GM21717 (cell line): Measurements from ENCODE around the gene DLG2.

Experiments
- ATAC-seq: cut with Tn5 transposase; IDR thresholded peaks from one replicate; pipeline ENCODE4 v1.9.1; 2021; ENCODE audit warnings: mild to moderate bottlenecking, moderate library complexity; ENCODE audit not compliant: unreplicated experiment

DLG2 gene

DNA sequence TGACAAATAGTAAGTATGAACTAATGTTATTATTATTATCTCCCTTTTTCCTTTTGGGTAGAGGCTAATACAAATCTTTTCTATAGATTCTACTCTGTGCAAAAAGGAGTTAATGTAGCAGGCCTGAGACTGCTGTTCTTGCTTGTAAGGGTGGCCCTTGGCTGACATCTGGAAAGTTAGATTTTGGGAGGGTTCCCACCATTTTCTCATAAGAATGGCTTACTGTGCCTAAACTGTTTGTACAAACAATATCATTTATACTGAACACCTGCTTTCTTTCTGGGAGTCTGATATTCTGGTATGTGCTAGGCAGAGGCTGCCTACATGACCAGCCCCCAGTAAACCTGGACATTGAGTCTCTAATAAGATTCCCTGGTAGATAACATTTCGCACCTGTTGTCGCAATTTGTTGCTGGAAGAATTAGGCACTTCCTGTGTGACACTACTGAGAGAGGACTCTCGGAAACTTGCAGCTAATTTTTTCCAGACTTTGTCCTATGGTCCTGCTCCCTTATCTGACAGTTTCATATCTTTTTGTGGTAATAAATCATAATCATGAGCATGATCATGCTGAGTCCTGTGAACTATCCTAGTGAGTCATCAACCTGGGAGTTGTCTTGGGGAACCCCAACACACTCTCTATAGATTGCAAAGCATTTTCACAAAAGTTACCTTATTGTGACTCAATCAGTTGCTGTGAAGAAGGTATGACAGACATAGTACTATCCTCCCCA is 2083.3 kb downstream of the DLG2 start:
- ATAC-seq = no peak

DNA sequence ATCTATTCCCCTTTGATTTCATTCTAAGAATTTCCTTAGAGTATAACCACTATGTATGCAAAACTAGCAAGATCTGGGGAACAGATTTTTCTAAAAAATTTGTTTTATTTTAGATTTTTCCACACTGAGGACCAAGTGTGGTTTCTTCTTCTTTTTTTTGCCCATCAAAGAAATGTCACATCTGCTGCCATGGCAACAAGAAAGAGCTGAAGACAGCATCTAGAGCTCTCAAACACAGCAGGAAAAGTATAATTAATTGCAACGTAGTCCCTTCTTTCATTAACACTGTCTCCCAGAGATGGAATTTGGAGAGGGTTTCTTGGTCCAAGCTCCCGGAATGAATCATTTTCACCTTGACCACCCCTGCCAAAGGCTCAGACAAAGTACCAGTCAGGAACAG is 2084.3 kb downstream of the DLG2 start:
- ATAC-seq = no peak

DNA sequence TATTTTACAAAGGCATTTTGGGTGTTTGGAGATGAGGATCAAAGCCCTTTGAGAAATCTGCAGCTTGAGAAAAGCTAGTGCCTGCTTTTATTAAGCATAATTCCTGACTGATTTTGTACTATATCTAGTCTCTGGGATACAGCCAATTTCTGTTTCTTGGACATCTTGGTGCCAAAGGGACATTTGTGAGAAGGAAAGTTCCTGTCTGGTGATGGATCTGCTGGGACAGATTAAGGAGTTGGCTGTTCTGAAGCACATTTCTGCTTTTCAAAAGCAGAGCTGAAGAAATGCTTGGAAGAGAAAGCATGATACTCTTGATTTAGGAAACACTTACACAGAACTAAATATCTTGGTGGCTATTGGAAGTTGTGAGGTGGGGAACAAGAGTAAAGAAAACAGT is 2086.4 kb downstream of the DLG2 start:
- ATAC-seq = no peak

DNA sequence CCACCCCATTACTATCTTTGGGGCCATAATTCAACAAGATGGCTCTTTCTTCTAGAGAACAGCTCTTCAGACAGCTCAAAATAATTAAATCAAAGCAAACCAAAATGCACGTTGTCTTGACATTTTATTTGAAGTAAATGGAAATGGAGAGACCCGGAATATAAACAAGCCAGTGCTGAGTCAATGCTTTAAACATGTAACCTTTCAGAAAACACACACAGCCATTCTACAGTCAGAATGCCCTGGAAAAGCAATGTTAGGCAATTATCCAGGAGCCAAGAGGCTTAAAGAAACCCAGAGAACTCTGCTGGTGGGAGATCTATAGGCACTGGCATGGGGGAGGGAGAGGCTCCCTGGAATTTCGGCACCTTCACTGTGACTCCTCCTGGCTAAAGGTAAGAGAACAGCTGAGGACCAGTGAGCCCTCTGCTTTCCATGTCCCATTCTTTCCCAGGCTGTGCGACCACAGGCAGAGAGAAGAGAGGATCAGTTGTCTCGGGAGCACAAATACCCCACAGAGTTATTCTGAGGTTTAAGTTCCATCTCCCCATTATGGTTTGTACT is 2086.9 kb downstream of the DLG2 start:
- no peak for ATAC-seq

DNA sequence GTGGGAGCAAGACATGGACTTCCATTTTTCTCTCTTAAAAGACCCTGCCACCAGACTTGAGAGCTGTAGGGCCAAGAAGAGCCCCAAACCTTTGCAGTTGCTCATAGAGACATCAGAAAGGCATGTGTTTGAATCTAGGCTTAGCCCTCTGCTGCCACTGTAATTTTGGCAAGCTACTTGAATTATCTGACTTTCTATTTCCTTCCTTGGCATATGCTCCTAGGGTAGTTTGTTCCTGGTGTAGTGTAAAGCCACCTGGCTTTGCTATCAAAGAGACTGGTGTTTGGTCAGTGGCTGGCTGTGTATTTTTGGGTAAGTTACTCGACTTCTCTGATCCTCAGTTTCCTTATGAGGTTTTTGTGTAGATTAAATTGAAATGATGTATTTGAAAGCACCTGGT is 2088.9 kb downstream of the DLG2 start:
- no peak for ATAC-seq

DNA sequence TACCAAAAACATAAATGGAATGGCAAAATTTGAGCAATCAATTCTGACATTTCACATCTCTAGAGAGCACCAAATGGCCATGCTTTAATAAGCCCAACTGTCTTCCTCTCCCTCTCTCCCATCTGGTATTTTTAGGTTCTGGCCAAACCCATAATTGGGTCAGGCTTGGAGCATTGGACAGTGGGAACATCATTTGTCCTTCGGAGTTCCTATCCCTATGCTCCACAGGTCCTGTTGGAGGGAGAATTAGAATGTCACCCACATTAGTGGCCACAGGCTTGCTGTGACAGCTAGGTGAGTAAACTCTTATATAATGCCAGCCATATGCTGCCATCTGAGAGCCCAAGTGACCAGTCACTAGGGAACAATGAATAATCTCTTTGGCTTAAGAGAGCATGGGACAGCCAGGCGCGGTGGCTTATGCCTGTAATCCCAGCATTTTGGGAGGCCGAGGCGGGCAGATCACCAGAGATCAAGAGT is 2090.0 kb downstream of the DLG2 start:
- no peak for ATAC-seq

DNA sequence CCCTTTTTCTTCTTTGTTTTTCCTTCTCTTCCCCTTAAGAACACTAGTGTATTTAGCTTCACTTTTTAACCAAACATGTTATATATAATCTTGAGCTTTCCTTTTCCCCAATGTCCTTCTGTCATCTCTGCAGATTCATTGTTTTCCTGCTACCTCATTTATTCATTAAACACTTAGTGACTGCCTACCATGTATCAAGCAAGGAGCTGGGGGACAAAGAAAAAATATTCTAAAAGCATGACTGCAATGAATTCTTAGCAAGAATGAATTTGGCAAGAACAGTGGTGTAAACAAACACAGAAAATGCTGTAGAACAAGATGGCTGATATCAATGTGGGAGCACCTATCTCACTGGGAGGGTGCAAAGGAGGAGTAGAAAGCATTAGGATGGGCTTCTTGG is 2094.0 kb downstream of the DLG2 start:
- no peak for ATAC-seq

DNA sequence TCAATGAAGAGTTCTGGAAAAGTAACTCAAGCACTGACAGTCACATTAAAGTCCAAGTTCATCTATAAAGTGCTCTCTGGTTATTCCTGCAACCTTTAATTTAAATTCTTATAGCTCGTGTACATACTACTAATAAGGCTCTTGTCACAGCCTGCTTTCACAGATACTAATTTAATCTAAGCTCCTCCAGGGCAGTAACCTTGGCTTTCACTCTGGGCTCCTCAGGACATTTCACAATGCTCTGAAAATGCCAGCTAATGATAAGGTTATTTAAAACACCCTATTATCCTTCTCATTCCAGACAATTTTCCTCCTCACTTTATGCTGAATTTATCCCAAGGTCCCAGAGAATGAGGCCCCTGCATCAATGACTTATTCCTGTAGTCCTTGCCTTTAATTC is 2098.3 kb downstream of the DLG2 start:
- ATAC-seq = no peak

DNA sequence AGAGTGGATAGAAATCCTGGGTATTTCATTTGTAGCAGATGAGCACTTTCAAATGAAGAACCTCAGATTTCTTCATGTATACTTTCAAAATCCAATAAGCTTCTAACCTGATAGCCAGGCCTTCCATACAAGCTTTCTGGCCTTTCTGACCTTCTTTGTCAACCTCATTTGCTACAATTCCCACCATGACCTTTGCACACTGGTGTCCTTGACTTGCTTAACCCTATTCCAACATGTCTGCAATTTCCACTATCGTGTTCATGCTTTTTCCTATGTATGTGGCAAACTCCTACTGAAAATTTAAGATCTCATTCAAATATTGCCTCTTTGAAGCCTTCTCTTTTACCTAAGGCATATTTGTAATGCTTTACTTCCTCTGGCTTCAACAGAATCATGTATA is 2098.9 kb downstream of the DLG2 start:
- ATAC-seq = no peak

DNA sequence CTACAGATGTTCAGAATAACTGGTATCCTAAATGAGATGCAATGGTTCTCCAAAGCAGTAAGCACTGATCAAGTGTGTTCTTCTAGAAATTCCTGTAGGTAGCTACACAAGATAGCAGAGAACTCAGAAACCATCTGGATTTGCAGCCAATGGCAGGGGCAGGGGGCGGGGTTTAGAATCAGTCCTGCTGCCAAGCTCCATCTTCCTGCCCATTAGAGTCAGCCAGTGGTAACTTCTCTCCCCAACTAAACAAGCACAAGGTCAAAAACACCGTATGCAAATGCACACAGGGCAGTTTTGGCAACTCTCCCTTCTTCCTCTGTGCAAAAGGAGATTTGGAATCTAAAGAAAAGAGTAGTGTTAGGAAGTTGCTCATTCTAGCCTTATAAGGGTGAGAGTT is 2103.5 kb downstream of the DLG2 start:
- ATAC-seq = no peak

DNA sequence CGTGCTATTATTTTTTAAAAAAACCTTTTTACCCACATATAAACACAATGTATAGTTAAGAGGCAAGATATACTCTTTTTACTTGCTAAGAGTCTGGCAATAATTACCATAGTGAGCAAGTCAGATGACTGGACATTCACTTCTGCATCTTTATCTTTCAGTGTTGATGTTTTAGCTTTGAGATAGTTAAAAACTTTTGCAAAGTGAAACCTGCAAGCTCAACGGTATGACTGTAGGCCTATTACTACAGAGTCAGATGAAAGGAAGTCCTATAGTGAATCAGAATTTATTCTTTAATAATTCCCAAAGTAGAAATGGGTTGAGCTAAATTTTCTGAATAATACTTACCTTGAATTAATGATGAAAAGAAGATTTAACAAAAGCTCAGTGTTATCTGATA is 2104.2 kb downstream of the DLG2 start:
- no peak for ATAC-seq

DNA sequence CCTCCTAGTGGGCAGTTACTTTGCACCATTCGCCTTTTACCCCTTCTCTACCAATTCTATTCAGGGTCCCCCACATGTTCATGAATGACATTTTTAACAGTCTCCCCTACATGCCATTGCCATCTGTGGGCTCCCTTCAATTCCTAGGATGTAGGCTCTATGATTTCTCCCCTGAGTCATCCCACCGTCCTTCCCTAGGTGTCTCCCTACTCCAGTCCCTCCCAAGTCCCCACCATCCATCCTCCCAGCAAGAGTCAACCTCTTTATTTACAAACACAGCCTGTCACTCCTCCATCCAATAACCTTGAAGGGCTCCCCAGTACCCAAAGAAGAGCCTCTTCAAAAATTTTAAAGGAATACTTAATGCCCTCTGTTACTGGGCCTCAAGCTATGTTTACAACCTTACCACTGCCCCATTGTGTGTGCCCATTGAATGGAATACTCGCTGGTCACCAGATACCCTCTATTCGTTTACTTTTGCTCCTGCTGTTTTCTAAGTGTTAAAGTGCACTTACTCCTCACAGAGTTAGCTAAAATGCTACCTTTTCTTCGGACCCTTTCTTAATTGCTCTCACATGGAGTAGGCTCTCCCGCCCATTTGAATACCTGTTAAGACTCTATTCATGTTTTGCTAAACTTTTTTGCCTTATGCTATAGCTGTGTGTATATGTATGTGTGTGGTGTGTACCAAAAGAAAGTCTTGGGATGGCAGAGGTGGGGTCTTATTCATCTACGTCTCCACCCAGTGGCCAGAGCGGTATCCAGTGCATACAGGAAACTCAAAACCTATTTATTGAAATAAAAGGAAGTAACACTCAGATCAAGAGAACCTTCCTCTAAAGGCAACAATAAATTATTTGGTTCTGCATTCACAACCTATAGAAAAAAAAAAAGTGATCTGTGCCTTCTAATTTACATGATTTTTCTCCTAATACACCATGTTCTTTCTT is 2105.2 kb downstream of the DLG2 start:
- ATAC-seq = no peak

DNA sequence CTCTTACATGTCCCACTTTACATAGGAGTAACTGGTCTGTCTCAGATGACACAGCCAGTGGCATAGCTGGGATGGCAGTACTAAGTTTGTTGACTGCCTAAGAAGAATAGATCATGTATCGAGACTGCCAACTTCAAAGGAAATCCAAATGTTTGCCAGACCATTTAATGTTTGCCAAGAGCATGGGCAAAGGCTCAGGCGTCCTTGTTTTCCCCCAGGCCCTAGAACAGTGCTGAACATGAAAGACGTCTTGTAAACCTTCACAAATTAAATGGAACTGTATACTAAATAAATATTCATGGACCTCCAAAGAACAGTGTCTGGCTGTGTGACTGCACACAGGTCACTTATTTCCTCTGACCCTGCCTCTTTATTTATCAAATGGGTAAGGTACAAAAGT is 2106.3 kb downstream of the DLG2 start:
- ATAC-seq = no peak

DNA sequence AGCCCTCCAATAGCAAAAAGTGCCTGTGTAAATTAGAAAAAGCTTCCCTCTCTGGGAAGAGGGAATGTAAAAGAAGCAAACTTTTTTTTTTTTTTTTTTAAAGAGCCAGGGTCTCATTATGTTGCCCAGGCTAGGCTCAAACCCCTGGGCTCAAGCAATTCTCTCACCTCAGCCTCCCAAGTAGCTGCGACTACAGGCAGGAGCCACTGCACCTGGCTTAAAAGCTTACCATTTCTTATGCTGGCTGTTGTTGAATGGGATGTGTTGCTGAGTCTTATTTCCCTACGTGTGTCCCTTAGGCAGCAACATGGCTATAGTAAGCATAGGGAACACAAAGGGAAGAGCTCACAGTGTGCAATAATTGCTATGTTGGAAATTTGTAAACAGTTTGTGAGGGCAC is 2115.5 kb downstream of the DLG2 start:
- ATAC-seq = no peak

DNA sequence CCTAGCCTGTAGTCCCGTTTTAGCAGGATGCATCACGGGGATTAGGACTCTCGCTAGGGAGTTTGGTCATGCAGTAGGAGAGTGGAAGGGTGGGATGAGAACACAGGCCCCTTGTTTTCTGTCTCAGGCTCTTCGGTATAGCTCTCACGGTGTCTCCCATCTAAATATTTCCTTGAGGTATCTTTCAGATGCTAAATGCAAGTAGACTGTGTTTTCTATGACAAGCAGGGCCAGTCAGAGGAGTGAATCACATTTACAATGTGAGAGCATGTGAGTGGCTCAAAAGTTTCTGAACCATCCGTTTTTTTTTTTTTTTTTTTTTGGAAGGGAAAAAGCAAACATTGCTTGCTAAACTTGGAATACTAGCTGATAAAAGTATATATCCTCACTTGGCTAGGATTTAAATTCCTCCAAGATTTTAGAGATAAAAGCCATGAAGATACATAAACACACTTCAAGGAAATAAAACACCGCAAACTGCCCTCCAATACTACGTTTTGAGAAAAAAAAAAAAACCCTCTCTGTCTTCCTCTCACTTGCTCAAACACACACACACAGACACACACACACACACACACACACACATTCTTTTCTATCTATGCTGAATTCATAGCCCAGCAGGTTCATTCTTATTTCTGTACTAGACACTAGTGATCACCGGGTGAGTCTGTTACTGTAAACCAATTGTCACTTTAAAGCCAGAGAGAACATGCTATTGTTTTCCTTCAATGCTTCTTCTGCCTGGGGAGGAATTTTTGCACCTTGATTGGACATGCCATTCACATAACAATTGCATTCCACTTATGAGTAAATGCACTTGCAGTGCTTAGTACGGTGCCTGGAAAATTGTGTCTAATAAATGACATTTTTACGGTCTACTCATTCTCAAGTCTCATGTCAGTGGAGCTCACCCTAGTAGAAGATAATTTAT is 2116.3 kb downstream of the DLG2 start:
- no peak for ATAC-seq

DNA sequence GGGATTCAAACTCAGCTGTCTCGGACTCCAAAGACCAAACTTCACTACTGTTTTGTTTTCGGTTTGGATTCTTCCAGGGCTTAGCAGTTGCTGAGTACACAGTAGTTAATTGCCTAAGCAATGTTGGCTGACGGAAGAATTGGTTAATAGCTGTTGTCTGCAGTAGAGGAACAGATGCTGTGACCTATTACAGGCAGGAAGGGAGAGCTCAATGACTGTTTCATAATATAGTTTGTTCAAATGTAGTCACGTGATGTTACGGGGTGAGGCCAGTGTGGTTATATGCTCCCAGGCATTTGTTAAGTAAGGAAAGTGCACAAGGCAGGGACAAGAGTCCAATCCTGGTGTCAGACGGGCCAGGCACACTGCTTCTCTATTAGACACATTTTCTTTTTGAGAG is 2118.3 kb downstream of the DLG2 start:
- no peak for ATAC-seq

DNA sequence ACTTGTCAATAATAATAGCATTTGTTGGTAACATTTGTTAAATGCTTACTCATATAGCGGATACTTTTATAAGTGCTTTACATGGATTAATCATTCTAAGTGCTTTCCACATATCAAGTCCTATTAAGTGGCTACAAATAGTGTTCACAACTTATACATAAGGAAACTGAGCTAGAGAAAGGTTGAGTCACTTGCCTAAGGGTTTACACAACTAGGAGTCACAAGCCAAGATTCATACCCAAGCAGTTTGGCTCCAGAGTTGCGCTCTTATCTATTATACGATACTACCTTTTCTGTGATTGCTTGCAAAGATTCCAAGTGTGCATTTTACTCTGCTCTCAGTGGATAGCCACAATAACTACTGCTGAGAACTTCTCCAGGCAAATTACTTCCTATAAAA is 2125.1 kb downstream of the DLG2 start:
- ATAC-seq = no peak

DNA sequence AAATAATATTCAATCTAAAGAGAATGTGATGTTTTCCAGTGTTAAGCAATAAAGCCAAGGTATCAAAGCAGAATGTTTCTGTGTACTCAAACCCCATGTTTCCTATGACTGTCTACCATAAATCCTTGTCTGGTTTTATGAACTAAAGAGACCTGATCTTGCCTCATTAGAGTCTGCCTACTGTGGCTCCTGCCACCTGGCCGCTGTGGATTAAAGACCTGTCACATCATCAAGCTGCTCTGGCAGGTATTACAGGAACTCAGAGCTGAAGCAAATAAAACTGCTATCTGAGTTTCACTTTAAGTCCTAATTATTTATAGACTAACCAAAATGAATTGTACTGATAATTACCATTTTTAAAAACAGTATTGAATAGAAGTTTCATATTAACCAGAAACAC is 2133.2 kb downstream of the DLG2 start:
- ATAC-seq = no peak

DNA sequence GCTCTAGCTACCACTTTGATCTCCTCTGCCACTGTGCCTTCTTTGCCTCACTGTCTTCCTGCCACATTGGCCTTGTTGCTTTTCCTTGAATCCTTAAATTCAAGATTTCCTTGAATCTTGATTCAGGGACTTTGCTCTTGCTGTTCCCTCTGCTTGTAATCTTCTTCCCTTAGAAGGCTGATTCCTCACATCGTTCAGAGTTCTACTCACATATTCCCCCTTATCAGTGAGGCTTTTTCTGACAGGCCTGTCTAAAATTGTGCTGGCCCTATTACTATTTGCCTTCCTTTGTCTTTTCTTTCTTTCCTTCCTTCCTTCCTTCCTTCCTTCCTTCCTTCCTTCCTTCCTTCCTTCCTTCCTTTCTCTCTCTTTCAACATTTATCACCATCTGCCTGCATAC is 2134.1 kb downstream of the DLG2 start:
- no peak for ATAC-seq

DNA sequence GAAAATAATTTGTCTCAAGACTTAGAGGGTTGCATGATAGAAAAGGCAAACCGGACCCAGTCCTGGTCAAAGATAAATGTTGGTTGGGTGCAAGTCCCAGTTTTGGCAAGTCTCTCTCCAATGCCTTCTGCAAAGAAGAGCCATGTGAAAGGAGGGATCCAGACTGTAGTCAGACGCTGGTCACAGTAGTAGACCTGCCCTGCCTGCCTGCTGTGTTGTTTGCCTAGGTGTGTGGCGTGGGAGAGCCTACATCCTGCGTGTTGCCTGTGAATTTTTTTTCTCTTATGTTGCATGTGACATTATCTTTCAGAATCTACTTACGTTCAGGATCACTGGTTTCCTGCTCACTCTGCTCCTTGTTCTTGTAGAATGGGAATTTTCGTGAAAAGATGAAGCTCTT is 2143.3 kb downstream of the DLG2 start:
- no peak for ATAC-seq

DNA sequence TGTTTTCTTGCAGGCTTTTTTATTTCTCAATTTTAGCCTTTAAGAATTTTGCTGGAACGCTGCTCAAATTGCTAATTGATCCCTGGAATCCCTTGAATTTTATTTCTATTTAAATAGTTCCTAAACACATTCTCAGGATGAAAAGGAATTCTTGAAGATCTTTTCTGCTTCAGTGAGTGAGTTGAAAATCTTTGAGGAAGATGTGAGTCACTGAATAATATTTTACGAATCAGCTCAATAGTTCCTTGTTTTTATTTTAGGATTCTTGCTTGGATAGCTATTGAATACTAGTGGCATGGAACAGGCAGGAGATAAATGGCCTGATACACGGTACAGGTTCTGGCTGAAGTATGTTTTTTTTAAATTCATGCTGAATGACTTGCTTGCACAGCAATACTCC is 2146.3 kb downstream of the DLG2 start:
- no peak for ATAC-seq
